ENCODE measurements around the gene MAB21L1.

- TF ChIP-seq EZH2 (IDR thresholded peaks at IDR 0.05; ENCODE audit: borderline replicate concordance, low read depth, low read length, severe bottlenecking) (no peak), CTCF (IDR thresholded peaks at IDR 0.05; ENCODE audit: extremely low read depth in 1 of 2, insufficient read depth in 1 of 2, low read depth in 1 of 2, low read length in 2 of 2) (no peak)
Observed at GRCh38 chr13:35479038-35479492, 2.6 kb upstream of the MAB21L1 start.

Measured in endothelial cell of umbilical vein (primary cell).